NCI-H345 treated with DMSO at 0.1 percent for 48 hours (cell line): ENCODE results near the gene PCDHA9.

Experiments used
- DNase-seq: peaks from one replicate; lab custom pipeline; 2025; ENCODE audit not compliant: unreplicated experiment; lab: John Stamatoyannopoulos, UW

PCDHA9 gene

DNA sequence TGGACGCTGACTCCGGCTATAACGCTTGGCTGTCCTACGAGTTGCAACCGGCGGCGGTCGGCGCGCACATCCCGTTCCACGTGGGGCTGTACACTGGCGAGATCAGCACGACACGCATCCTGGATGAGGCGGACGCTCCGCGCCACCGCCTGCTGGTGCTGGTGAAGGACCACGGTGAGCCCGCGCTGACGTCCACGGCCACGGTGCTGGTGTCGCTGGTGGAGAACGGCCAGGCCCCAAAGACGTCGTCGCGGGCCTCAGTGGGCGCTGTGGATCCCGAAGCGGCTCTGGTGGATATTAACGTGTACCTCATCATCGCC is 29.0 kb downstream of the PCDHA9 start:
- DNase-seq: no peak

DNA sequence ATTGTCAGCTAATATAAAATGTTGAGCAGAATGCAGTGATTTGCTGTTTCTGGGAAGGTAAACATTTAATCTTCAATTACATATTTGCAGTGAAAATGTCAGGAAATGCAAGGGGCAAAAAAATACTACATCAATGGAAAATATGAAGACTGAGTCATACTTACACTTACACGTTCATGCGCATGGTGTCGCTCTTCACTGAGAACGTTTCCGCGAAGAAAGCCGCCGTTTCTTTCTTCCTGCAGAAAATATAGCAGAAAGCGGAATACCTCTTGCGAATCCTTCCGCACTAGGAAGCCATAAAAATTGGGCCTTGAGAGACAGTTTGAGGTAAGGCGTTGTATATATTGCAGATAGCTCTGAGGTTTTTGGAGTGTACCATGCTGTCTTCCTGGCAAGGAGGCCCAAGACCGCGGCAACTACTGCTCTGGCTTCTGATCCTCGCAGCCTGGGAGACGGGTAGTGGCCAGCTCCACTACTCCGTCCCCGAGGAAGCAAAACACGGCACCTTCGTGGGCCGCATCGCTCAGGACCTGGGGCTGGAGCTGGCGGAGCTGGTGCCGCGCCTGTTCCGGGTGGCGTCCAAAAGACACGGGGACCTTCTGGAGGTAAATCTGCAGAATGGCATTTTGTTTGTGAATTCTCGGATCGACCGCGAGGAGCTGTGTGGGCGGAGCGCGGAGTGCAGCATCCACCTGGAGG is 33.9 kb downstream of the PCDHA9 start, which contains the start of gene PCDHA13:
PCDHA13 (plus strand) TSS at position 236 of the 702 bp plus-strand sequence; CDS start at position 381, 145 bp downstream.
- no peak for DNase-seq

DNA sequence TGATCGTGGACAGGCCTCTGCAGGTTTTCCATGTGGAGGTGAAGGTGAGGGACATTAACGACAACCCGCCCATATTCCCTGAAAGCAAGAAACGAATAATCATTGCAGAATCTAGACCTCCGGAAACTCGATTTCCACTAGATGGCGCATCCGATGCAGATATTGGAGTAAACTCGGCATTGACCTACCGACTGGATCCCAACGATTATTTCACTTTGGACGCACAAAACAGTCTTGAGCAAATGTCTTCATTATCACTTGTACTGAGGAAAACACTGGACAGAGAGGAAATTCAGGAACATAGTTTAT is 34.4 kb downstream of the PCDHA9 start:
- no peak for DNase-seq

DNA sequence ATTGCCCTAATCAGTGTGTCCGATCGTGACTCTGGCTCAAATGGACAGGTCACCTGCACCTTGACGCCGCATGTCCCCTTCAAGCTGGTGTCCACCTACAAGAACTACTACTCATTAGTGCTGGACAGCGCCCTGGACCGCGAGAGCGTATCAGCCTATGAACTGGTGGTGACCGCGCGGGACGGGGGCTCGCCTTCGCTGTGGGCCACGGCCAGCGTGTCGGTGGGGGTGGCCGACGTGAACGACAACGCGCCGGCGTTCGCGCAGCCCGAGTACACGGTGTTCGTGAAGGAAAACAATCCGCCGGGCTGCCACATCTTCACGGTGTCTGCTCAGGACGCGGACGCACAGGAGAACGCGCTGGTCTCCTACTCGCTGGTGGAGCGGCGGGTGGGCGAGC is 35.2 kb downstream of the PCDHA9 start:
- DNase-seq: no peak

DNA sequence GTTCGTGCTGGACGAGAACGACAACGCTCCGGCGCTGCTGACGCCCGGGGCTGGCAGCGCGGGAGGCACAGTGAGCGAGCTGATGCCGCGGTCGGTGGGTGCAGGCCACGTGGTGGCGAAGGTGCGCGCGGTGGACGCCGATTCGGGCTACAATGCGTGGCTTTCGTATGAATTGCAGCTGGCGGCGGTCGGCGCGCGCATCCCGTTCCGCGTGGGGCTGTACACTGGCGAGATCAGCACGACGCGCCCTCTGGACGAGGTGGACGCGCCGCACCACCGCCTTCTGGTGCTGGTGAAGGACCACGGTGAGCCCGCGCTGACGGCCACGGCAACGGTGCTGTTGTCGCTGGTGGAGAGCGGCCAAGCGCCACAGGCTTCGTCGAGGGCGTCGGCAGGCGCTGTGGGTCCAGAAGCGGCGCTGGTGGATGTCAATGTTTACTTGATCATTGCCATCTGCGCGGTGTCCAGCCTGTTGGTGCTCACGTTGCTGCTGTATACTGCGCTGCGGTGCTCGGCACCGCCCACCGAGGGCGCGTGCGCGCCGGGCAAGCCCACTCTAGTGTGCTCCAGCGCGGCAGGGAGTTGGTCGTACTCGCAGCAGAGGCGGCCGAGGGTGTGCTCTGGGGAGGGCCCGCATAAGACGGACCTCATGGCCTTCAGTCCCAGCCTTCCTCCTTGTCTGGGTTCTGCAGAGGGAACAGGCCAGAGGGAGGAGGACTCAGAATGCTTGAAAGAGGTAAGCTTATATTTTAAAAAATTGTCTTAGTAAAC is 35.9 kb downstream of the PCDHA9 start:
- DNase-seq: no peak
